ENCODE measurements around the gene VAV2.

The VAV2 gene

DNA sequence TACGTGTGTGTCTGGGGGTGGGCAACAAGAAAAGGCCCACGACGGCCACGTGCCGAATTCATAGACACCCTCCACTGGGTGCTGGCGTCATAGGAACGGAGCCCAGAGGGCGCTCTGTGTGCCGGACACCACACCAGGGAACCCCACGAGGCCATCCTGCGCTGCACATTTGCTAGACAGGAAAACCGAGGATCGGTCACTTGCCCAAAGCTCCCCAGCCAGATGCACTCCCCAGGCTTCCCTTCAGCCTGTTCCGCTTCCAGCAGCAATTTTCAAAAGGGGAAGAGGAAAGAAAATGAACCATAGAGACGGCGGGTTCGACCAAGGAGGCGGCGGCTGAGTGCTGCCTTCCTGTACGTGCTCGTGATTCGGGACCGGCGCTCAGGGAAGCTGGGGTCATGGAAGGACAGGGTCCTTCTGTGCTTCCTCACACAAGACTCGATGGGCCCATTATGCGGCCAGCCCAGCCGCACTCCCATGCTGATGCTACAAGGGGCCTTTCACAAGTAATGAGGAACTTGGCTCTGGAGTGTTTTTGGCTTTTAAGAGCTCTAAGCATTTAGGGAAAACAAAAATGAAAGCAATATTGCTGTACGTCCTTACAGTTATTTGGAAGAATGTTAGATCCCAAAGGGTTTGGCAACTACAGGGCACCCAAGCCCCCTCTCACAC lies 129.4 kb downstream of the VAV2 start:
- ATAC-seq: no peak
- TF ChIP-seq SNAI2 (CRISPR knock-in tag; IDR thresholded peaks at IDR 0.05) (no peak), TCF4 (CRISPR knock-in tag; IDR thresholded peaks at IDR 0.05; ENCODE audit: borderline replicate concordance) (no peak), TOX (CRISPR knock-in tag; IDR thresholded peaks at IDR 0.05; ENCODE audit: borderline replicate concordance) (no peak), RARB (CRISPR knock-in tag; IDR thresholded peaks at IDR 0.05) (no peak), CSDC2 (CRISPR knock-in tag; IDR thresholded peaks at IDR 0.05) (no peak), BACH2 (CRISPR knock-in tag; IDR thresholded peaks at IDR 0.05; ENCODE audit: borderline replicate concordance) (no peak), ARNTL (CRISPR knock-in tag; IDR thresholded peaks at IDR 0.05; ENCODE audit: borderline replicate concordance, low read depth) (no peak), ESRRG (CRISPR knock-in tag; IDR thresholded peaks at IDR 0.05) (no peak), PPARA (CRISPR knock-in tag; IDR thresholded peaks at IDR 0.05; ENCODE audit: borderline replicate concordance) (no peak), ZNF70 (CRISPR knock-in tag; IDR thresholded peaks at IDR 0.05) (no peak), GLIS3 (CRISPR knock-in tag; IDR thresholded peaks at IDR 0.05) (no peak), ZFP30 (CRISPR knock-in tag; IDR thresholded peaks at IDR 0.05) (no peak), ZC3H10 (CRISPR knock-in tag; IDR thresholded peaks at IDR 0.05) (no peak), ZFP3 (CRISPR knock-in tag; IDR thresholded peaks at IDR 0.05) (no peak), ISL1 (CRISPR knock-in tag; IDR thresholded peaks at IDR 0.05) (no peak)
- TF ChIP-seq, protein P1, sequence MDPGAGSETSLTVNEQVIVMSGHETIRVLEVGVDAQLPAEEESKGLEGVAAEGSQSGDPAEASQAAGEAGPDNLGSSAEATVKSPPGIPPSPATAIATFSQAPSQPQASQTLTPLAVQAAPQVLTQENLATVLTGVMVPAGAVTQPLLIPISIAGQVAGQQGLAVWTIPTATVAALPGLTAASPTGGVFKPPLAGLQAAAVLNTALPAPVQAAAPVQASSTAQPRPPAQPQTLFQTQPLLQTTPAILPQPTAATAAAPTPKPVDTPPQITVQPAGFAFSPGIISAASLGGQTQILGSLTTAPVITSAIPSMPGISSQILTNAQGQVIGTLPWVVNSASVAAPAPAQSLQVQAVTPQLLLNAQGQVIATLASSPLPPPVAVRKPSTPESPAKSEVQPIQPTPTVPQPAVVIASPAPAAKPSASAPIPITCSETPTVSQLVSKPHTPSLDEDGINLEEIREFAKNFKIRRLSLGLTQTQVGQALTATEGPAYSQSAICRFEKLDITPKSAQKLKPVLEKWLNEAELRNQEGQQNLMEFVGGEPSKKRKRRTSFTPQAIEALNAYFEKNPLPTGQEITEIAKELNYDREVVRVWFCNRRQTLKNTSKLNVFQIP (CRISPR knock-in tag; IDR thresholded peaks at IDR 0.05; ENCODE audit: borderline replicate concordance, low read depth): no peak
- TF ChIP-seq, protein P2, sequence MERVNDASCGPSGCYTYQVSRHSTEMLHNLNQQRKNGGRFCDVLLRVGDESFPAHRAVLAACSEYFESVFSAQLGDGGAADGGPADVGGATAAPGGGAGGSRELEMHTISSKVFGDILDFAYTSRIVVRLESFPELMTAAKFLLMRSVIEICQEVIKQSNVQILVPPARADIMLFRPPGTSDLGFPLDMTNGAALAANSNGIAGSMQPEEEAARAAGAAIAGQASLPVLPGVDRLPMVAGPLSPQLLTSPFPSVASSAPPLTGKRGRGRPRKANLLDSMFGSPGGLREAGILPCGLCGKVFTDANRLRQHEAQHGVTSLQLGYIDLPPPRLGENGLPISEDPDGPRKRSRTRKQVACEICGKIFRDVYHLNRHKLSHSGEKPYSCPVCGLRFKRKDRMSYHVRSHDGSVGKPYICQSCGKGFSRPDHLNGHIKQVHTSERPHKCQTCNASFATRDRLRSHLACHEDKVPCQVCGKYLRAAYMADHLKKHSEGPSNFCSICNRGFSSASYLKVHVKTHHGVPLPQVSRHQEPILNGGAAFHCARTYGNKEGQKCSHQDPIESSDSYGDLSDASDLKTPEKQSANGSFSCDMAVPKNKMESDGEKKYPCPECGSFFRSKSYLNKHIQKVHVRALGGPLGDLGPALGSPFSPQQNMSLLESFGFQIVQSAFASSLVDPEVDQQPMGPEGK (CRISPR knock-in tag; IDR thresholded peaks at IDR 0.05; ENCODE audit: borderline replicate concordance): no peak
- TF ChIP-seq, protein P3, sequence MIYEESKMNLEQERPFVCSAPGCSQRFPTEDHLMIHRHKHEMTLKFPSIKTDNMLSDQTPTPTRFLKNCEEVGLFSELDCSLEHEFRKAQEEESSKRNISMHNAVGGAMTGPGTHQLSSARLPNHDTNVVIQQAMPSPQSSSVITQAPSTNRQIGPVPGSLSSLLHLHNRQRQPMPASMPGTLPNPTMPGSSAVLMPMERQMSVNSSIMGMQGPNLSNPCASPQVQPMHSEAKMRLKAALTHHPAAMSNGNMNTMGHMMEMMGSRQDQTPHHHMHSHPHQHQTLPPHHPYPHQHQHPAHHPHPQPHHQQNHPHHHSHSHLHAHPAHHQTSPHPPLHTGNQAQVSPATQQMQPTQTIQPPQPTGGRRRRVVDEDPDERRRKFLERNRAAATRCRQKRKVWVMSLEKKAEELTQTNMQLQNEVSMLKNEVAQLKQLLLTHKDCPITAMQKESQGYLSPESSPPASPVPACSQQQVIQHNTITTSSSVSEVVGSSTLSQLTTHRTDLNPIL (CRISPR knock-in tag; IDR thresholded peaks at IDR 0.05; ENCODE audit: low read depth): no peak

DNA sequence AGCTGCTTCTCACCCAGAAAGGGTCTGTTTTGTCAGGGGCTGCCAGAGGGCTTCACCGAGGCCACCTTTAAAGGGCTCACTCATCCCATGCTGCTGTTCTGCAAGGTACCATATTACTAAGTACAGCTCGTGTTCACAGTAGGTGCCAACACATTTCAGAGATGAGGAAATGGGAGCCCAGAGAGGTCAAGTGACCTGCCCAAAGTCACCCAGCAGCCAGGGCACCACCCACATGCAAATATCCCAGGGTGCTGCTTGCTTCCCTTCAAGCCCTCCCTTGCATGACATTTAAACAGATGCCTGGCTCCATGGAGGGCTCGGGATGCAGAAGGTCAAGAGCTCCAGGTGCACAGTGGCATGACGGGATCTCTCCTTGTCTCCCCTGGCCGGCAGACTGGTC lies 130.4 kb downstream of the VAV2 start:
- TF ChIP-seq, protein P4, sequence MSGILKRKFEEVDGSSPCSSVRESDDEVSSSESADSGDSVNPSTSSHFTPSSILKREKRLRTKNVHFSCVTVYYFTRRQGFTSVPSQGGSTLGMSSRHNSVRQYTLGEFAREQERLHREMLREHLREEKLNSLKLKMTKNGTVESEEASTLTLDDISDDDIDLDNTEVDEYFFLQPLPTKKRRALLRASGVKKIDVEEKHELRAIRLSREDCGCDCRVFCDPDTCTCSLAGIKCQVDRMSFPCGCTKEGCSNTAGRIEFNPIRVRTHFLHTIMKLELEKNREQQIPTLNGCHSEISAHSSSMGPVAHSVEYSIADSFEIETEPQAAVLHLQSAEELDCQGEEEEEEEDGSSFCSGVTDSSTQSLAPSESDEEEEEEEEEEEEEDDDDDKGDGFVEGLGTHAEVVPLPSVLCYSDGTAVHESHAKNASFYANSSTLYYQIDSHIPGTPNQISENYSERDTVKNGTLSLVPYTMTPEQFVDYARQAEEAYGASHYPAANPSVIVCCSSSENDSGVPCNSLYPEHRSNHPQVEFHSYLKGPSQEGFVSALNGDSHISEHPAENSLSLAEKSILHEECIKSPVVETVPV (CRISPR knock-in tag; IDR thresholded peaks at IDR 0.05): no peak
- TF ChIP-seq OSR1 (CRISPR knock-in tag; IDR thresholded peaks at IDR 0.05) (no peak), CSDC2 (CRISPR knock-in tag; IDR thresholded peaks at IDR 0.05) (no peak), TOX (CRISPR knock-in tag; IDR thresholded peaks at IDR 0.05; ENCODE audit: borderline replicate concordance) (no peak), PPARA (CRISPR knock-in tag; IDR thresholded peaks at IDR 0.05; ENCODE audit: borderline replicate concordance) (no peak), RARB (CRISPR knock-in tag; IDR thresholded peaks at IDR 0.05) (no peak), ZFP3 (CRISPR knock-in tag; IDR thresholded peaks at IDR 0.05) (no peak)
- TF ChIP-seq, protein P2 (CRISPR knock-in tag; IDR thresholded peaks at IDR 0.05; ENCODE audit: borderline replicate concordance): no peak
- TF ChIP-seq, protein P5, sequence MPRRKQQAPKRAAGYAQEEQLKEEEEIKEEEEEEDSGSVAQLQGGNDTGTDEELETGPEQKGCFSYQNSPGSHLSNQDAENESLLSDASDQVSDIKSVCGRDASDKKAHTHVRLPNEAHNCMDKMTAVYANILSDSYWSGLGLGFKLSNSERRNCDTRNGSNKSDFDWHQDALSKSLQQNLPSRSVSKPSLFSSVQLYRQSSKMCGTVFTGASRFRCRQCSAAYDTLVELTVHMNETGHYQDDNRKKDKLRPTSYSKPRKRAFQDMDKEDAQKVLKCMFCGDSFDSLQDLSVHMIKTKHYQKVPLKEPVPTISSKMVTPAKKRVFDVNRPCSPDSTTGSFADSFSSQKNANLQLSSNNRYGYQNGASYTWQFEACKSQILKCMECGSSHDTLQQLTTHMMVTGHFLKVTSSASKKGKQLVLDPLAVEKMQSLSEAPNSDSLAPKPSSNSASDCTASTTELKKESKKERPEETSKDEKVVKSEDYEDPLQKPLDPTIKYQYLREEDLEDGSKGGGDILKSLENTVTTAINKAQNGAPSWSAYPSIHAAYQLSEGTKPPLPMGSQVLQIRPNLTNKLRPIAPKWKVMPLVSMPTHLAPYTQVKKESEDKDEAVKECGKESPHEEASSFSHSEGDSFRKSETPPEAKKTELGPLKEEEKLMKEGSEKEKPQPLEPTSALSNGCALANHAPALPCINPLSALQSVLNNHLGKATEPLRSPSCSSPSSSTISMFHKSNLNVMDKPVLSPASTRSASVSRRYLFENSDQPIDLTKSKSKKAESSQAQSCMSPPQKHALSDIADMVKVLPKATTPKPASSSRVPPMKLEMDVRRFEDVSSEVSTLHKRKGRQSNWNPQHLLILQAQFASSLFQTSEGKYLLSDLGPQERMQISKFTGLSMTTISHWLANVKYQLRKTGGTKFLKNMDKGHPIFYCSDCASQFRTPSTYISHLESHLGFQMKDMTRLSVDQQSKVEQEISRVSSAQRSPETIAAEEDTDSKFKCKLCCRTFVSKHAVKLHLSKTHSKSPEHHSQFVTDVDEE (CRISPR knock-in tag; IDR thresholded peaks at IDR 0.05): no peak
- no peak for ATAC-seq
